SH-SY5Y (cell line): Measurements from ENCODE around the gene SKAP1.

Experiments used
- GATA2 ChIP-seq: IDR thresholded peaks from 2 replicates; pipeline ENCODE4 v1.6.1; 2011; ENCODE audit warnings: mild to moderate bottlenecking, low read depth, low read length
- GATA3 ChIP-seq: IDR thresholded peaks from 2 replicates; pipeline ENCODE4 v1.6.1; 2011; ENCODE audit warnings: low read depth, mild to moderate bottlenecking, low read length, moderate library complexity

DNA sequence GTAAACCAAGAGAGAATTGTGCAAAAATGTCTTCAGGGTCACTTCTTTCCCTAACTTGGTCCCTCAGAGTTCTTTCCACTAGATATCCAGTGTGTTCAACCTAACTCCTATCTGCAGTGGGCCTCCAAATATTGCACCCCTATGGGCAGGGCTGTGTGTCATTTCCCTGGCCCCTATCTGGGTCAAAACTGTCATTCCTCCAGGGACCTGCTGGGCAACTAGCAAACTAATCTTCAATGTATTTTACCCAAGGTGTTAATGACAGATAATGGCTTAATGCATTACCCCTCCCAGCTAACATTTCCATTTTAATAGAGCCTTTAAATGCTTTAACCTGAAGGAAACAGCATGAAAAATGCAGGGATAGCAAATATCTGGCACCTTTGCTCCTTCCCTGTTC is 25.8 kb upstream of the SKAP1 start:
- TF ChIP-seq GATA2 (no peak), GATA3 (no peak)
